ENCODE results near the gene RNMT. TPM values are rescaled to one million over a fixed set of nuclear protein-coding genes. Genes with fewer than 3 reads are reported as not detected.
A peak's percentile ranks its signal among the peaks of the same experiment; 100 is the strongest.

The RNMT gene
- total RNA-seq, 1 experiment from 2014 or later = 66.3 TPM

GRCh38 chr18:13716916-13717315 is 9.6 kb upstream of the RNMT start:
- H3K79me1 ChIP-seq (ENCODE audit: insufficient read depth, low read depth, low read length, poor library complexity, severe bottlenecking) = peaks cover 2% of the 10 kb centered on the region
- no peak overlapping the region for H2BK20ac ChIP-seq (ENCODE audit: low read depth, low read length, poor library complexity, severe bottlenecking)
- H3K23ac ChIP-seq (ENCODE audit: insufficient read length, low read depth, low read length) = no peak overlapping the region
- no peak overlapping the region for H4K8ac ChIP-seq (replicated peaks; ENCODE audit: insufficient read length, low read depth, low read length)
- no peaks in the 10 kb centered on the region for H3K9me3 ChIP-seq (ENCODE audit: control insufficient read depth, low read depth, low read length)
- no CpG with 5 or more reads among the region's 4 CpGs for WGBS (ENCODE audit: extremely low coverage, insufficient read length, low lambda C conversion rate)
- no peak overlapping the region for H2BK12ac ChIP-seq (ENCODE audit: insufficient read length, low read depth, low read length)
- H3K27ac ChIP-seq (ENCODE audit: insufficient read length, low read depth, low read length) = no peak overlapping the region
- no peak overlapping the region for H4K91ac ChIP-seq (ENCODE audit: insufficient read length, low read depth, low read length)
- H4K5ac ChIP-seq (ENCODE audit: insufficient read length, low read depth, low read length) = no peak overlapping the region
- no peaks in the 10 kb centered on the region for H3K27me3 ChIP-seq (ENCODE audit: insufficient read depth, low read length)
- no peaks in the 10 kb centered on the region for H3K27me3 Mint-ChIP-seq (ENCODE audit: low read depth)
- H3K4me1 ChIP-seq (ENCODE audit: insufficient read depth, low read length) = peaks cover 7% of the 10 kb centered on the region; the same call in 1 of the 2 replicates
- H3K56ac ChIP-seq (ENCODE audit: insufficient read length, low read depth, low read length) = no peak overlapping the region
- H3K4me3 Mint-ChIP-seq = no peak overlapping the region
- H3K27ac Mint-ChIP-seq = 0 out of 7 replicates have a peak overlapping the region, but pooled peaks of 1 of the 3 experiments have one; percentile 50
- H3K4me1 Mint-ChIP-seq = peaks cover 18 to 26% of the 10 kb centered on the region in 2 experiments
- peaks cover 0 to 7% of the 10 kb centered on the region in 2 experiments; a peak in 2 of 5 replicates for H3K9me3 Mint-ChIP-seq
- peaks cover 17% of the 10 kb centered on the region; the same call in 1 of the 2 replicates for H3K79me2 ChIP-seq (ENCODE audit: insufficient read depth, low read length)
- no peak overlapping the region for H3T11ph ChIP-seq (ENCODE audit: low read length)
- H2AFZ ChIP-seq (ENCODE audit: low read length) = no peak overlapping the region
- H3K14ac ChIP-seq (ENCODE audit: insufficient read depth, low read length) = no peak overlapping the region
- no peak overlapping the region for H3K9ac ChIP-seq (ENCODE audit: extremely low read depth, insufficient read length, low read length)
- no peak overlapping the region for H3K4me2 ChIP-seq (ENCODE audit: insufficient read depth, insufficient read length, low read length)
- no peaks in the 10 kb centered on the region for H3K23me2 ChIP-seq (ENCODE audit: insufficient read length, low read depth, low read length, poor library complexity, severe bottlenecking)
- peaks cover 6 to 9% (median 7%) of the 10 kb centered on the region in 3 experiments; a peak in 5 of 7 replicates for H3K36me3 Mint-ChIP-seq (ENCODE audit: insufficient read depth in 1 of 3, low read depth in 3 of 3)
- no peak overlapping the region for H2AK5ac ChIP-seq (ENCODE audit: insufficient read length, low read length)
- no peak overlapping the region for H3K4ac ChIP-seq (ENCODE audit: low read depth, low read length)
- H2BK120ac ChIP-seq (ENCODE audit: low read depth, low read length, poor library complexity, severe bottlenecking) = no peak overlapping the region
- H2BK15ac ChIP-seq (ENCODE audit: low read depth, low read length) = no peak overlapping the region
- TF ChIP-seq CTCF (conservative IDR thresholded peaks at IDR 0.05) = no peak
- H3K18ac ChIP-seq (ENCODE audit: insufficient read length, low read depth, low read length) = no peak overlapping the region
- DNase-seq = no peak
- H2BK5ac ChIP-seq (ENCODE audit: insufficient read length, low read length) = no peak overlapping the region
- H4K20me1 ChIP-seq (ENCODE audit: control insufficient read depth, insufficient read depth, insufficient read length) = no peaks in the 10 kb centered on the region
